ENCODE measurements around the gene SLC39A7. TPM values are rescaled to one million over a fixed set of nuclear protein-coding genes. Genes with fewer than 3 reads are reported as not detected.
"Not testable (repeated sequence)": the region's sequence is repeated elsewhere in the genome, so short reads cannot be mapped to it uniquely, and the experiment has no call there.

The SLC39A7 gene
- total RNA-seq, 1 donor from 2014 or later: 53.2 TPM

DNA sequence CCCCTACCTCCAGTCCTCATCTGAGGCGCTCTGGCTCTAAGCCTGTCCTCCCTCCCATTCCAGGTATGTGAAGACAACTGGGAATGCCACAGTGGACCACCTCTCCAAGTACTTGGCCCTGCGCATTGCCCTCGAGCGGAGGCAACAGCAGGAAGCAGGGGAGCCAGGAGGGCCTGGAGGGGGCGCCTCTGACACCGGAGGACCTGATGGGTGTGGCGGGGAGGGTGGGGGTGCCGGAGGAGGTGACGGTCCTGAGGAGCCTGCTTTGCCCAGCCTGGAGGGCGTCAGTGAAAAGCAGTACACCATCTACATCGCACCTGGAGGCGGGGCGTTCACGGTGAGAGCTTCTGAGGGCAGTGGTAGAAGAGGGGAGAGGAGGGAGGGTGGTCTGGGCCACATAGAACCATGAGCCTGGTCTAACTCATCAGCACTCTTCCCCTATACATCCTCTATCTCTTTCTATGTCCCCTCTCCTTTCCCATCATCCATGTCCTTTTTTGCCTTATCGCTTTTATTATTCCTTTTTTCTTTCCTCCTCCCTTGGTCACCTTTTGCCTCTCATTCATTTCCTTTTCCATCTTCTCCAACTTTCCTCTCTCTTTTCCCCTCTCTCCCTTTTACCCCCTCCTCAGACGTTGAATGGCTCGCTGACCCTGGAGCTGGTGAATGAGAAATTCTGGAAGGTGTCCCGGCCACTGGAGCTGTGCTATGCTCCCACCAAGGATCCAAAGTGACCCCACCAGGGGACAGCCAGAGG is 11.2 kb downstream of the SLC39A7 start:
- H3K9me3 ChIP-seq (ENCODE audit: control insufficient read depth in 3 of 3, low read length in 3 of 3): no peaks in the 10 kb centered on the region
- H3K27ac ChIP-seq (ENCODE audit: low read depth, low read length): no peak overlapping the region
- H3K4me3 ChIP-seq (ENCODE audit: low read length in 3 of 3): no peak overlapping the region
- H3K4me1 ChIP-seq (ENCODE audit: control insufficient read depth in 3 of 3, insufficient read depth in 3 of 3, low read length in 3 of 3): peaks cover 15 to 29% (median 21%) of the 10 kb centered on the region in 3 donors
- peaks cover 0 to 12% (median 0%) of the 10 kb centered on the region in 3 donors for H3K27me3 ChIP-seq (ENCODE audit: control insufficient read depth in 3 of 3, insufficient read depth in 3 of 3, low read length in 3 of 3)
- peaks cover 16 to 24% (median 20%) of the 10 kb centered on the region in 3 donors for H3K36me3 ChIP-seq (ENCODE audit: control insufficient read depth in 3 of 3, insufficient read depth in 3 of 3, low read length in 3 of 3)
- no peak overlapping the region for H3K9ac ChIP-seq (ENCODE audit: low read depth in 1 of 3, low read length in 3 of 3)

DNA sequence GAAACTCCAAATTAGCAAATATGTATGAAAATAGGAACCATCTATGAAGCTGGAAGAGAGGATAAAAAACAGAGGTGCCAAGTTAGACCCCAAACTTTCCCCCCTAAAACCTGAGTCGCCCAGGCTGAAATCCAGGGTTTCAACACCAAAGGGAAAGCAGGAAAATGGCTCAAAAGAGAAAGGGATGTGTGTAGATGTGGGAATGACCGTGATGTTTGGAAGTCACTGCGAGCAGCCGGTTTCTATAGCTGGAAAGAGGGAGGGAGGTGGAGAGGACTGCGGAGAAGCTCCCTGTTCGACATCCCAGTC is 12.1 kb downstream of the SLC39A7 start:
- Histone ChIP-seq H3K4me3 (ENCODE audit: low read length in 3 of 3) (peak overlapping the region; percentile 65 to 75 (median 66)), H3K9ac (ENCODE audit: low read depth in 1 of 3, low read length in 3 of 3) (peak overlapping the region; percentile 53 to 79 (median 64)), H3K36me3 (ENCODE audit: control insufficient read depth in 3 of 3, insufficient read depth in 3 of 3, low read length in 3 of 3) (peaks cover 16 to 24% (median 20%) of the 10 kb centered on the region in 3 donors), H3K4me1 (ENCODE audit: control insufficient read depth in 3 of 3, insufficient read depth in 3 of 3, low read length in 3 of 3) (peaks cover 15 to 23% (median 18%) of the 10 kb centered on the region in 3 donors), H3K27ac (ENCODE audit: low read depth, low read length) (no peak overlapping the region), H3K27me3 (ENCODE audit: control insufficient read depth in 3 of 3, insufficient read depth in 3 of 3, low read length in 3 of 3) (peaks cover 0 to 12% (median 0%) of the 10 kb centered on the region in 3 donors), H3K9me3 (ENCODE audit: control insufficient read depth in 3 of 3, low read length in 3 of 3) (no peaks in the 10 kb centered on the region)

DNA sequence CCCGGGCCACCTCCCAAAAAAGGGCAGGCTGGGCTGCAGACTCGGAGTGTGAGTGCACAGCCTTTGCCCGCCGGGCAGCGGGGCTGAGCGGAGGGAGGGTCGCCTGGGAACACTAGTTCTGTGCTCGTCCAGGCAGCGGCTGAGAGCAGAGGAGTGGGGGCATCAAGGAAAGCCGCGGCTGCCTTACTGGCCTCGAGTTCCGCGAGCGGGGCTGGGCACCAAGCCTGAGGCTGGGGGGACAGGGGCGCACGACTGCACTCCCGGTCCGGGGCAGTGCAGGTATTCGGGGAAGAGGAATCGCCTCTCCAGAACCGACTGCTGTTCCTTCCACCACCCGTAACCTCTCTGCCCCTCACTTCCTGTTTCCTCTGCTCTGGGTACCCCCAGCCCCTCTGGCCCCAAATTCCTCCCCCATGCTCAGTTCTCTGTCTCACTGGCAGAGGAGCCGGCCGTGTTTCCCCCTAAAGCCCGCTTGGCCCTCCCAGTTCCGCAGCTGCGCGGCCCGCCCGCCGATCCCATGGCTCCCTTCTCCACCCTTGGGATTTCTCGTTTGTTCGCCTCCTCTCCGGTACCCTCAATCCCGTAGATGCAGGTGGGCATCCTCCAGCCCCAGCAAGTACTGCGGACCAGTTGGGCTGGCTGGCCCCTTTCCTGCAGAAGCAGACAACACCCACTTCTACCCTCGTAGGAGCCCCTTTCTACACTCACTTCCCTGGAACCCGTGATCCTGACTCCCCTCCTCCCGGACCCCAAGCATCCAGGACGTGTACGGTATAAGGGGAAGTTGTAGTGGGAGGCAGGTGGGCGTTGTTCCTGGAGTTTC is 12.7 kb downstream of the SLC39A7 start:
- Histone ChIP-seq H3K9ac (ENCODE audit: low read depth in 1 of 3, low read length in 3 of 3) (peak overlapping the region; percentile 54 to 79 (median 64)), H3K27me3 (ENCODE audit: control insufficient read depth in 3 of 3, insufficient read depth in 3 of 3, low read length in 3 of 3) (peaks cover 0 to 12% (median 0%) of the 10 kb centered on the region in 3 donors), H3K36me3 (ENCODE audit: control insufficient read depth in 3 of 3, insufficient read depth in 3 of 3, low read length in 3 of 3) (peaks cover 16 to 24% (median 20%) of the 10 kb centered on the region in 3 donors), H3K27ac (ENCODE audit: low read depth, low read length) (no peak overlapping the region), H3K4me3 (ENCODE audit: low read length in 3 of 3) (peak overlapping the region; percentile 65 to 75 (median 66)), H3K4me1 (ENCODE audit: control insufficient read depth in 3 of 3, insufficient read depth in 3 of 3, low read length in 3 of 3) (peaks cover 15 to 21% (median 18%) of the 10 kb centered on the region in 3 donors), H3K9me3 (ENCODE audit: control insufficient read depth in 3 of 3, low read length in 3 of 3) (no peaks in the 10 kb centered on the region)

DNA sequence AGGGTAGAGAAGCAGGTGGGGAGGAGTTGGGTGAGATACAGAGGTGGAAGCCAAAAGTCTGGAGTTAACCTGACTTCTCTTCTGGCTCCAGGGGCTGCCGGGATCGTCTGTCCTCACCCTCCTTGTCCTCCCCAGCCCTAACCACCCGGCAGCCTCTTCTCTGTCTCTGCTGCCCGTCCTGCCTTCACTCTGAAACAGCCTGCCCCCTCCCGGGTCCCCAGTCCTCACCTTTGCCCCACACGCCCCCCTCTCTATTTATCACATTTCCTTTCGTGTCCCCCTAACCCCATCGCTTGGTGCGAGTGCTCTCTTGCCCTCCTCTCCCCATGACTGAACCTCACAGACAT is 13.3 kb downstream of the SLC39A7 start:
- Histone ChIP-seq H3K4me1 (ENCODE audit: control insufficient read depth in 3 of 3, insufficient read depth in 3 of 3, low read length in 3 of 3) (peaks cover 15 to 18% (median 15%) of the 10 kb centered on the region in 3 donors), H3K36me3 (ENCODE audit: control insufficient read depth in 3 of 3, insufficient read depth in 3 of 3, low read length in 3 of 3) (peaks cover 16 to 24% (median 20%) of the 10 kb centered on the region in 3 donors), H3K9ac (ENCODE audit: low read depth in 1 of 3, low read length in 3 of 3) (peak overlapping the region in 2 of 3 donors; percentile 54 to 79), H3K9me3 (ENCODE audit: control insufficient read depth in 3 of 3, low read length in 3 of 3) (no peaks in the 10 kb centered on the region), H3K4me3 (ENCODE audit: low read length in 3 of 3) (peak overlapping the region; percentile 65 to 75 (median 66)), H3K27ac (ENCODE audit: low read depth, low read length) (no peak overlapping the region), H3K27me3 (ENCODE audit: control insufficient read depth in 3 of 3, insufficient read depth in 3 of 3, low read length in 3 of 3) (peaks cover 0 to 12% (median 0%) of the 10 kb centered on the region in 3 donors)

DNA sequence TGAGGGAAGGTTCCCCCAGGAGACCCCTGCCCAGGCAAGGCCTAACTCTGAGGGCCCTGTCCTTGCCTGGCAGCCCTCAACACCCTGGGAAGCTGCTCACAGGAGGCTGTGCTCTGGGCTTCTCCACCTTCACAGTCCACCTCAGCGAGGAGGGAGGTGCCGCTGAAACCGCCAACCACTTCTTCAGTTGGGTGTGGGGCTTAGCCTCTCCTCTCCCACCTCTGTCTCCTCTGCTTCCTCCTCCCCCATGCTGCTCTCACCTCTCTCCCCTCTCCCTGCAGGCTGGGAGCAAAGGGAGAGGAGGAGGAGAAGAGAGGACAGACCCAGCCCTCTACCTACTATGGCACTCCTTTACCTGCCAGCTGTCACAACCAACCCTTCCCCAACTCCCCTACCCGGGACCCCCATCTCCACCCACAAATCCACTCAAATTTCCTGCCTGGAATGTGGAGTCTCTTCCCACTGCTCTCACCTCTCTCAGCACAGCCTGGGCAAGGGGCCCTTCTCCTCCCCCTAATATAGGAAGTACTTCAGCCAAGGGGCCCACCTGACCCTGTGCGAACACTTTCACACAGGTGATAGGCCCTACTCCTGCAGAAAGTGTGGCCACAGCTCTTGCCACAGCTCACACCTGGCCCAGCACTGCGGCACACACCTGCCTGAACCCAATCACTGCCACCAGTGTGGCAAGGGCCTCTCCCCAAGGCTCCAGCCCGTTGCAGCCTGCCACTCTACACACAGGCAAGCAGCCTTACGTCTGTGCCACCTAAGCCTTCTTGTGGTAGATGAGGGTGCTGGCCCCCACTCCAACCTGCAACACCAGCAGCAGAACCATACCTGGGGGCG is 14.8 kb downstream of the SLC39A7 start:
- Histone ChIP-seq H3K9ac (ENCODE audit: low read depth in 1 of 3, low read length in 3 of 3) (peak overlapping the region in 1 of 3 donors; percentile 33), H3K36me3 (ENCODE audit: control insufficient read depth in 3 of 3, insufficient read depth in 3 of 3, low read length in 3 of 3) (peaks cover 5 to 11% (median 9%) of the 10 kb centered on the region in 3 donors), H3K27ac (ENCODE audit: low read depth, low read length) (no peak overlapping the region), H3K4me3 (ENCODE audit: low read length in 3 of 3) (no peak overlapping the region), H3K9me3 (ENCODE audit: control insufficient read depth in 3 of 3, low read length in 3 of 3) (no peaks in the 10 kb centered on the region), H3K4me1 (ENCODE audit: control insufficient read depth in 3 of 3, insufficient read depth in 3 of 3, low read length in 3 of 3) (peaks cover 15% of the 10 kb centered on the region in 3 donors), H3K27me3 (ENCODE audit: control insufficient read depth in 3 of 3, insufficient read depth in 3 of 3, low read length in 3 of 3) (peaks cover 0 to 12% (median 4%) of the 10 kb centered on the region in 3 donors)

DNA sequence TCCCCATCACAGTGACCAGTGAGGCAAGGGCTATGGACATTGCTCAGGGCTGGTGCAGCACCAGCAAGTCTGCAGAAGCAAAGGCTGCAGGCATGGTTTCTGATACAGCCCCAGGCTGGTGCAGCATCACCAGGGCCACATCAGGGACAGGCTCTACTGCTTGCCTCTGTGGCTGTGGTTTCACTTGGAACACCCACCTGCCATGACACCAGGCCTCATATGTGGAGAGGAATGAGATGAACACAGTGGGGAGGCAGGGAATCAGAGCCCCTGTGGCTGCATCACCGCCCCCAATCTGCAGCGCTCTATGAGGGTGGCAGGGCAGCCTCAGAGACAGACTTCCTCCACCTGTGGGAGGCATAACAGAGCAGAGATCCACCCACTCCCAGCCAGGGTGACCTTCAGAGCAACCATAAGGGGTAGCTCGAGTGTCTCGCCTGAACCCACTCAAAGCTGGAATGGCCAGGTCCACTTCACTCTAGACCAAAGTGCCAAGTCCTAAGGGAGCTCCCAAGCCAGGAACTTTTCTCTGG is 15.5 kb downstream of the SLC39A7 start:
- H3K9ac ChIP-seq (ENCODE audit: low read depth in 1 of 3, low read length in 3 of 3): peak overlapping the region in 1 of 3 donors; percentile 33
- no peaks in the 10 kb centered on the region for H3K9me3 ChIP-seq (ENCODE audit: control insufficient read depth in 3 of 3, low read length in 3 of 3)
- no peak overlapping the region for H3K4me3 ChIP-seq (ENCODE audit: low read length in 3 of 3)
- H3K4me1 ChIP-seq (ENCODE audit: control insufficient read depth in 3 of 3, insufficient read depth in 3 of 3, low read length in 3 of 3): peaks cover 15% of the 10 kb centered on the region in 3 donors
- peaks cover under 1 to 12% (median 4%) of the 10 kb centered on the region in 3 donors for H3K27me3 ChIP-seq (ENCODE audit: control insufficient read depth in 3 of 3, insufficient read depth in 3 of 3, low read length in 3 of 3)
- peaks cover 3 to 5% (median 3%) of the 10 kb centered on the region in 3 donors for H3K36me3 ChIP-seq (ENCODE audit: control insufficient read depth in 3 of 3, insufficient read depth in 3 of 3, low read length in 3 of 3)
- no peak overlapping the region for H3K27ac ChIP-seq (ENCODE audit: low read depth, low read length)

DNA sequence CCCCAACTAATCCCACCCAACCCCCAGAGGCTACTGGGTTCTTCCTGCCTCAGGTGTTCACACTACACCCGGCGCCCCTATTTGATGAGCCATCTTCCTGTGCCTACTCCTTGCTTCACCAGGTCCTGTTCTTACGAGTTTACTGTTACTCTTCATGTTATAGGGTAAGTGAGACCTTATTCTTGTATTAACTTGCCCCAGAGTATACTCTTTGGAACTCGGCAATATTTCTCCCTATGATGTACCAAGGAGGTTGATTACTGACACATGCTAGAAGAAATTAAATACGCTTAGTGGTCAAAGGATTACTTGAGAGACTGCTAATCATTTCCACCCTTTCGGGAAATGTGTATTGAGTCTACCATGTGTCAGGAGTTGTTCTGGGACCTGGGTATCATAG is 16.6 kb downstream of the SLC39A7 start:
- Histone ChIP-seq H3K27ac (ENCODE audit: low read depth, low read length) (no peak overlapping the region), H3K4me1 (ENCODE audit: control insufficient read depth in 3 of 3, insufficient read depth in 3 of 3, low read length in 3 of 3) (peaks cover 15% of the 10 kb centered on the region in 3 donors), H3K4me3 (ENCODE audit: low read length in 3 of 3) (no peak overlapping the region), H3K9me3 (ENCODE audit: control insufficient read depth in 3 of 3, low read length in 3 of 3) (no peaks in the 10 kb centered on the region), H3K9ac (ENCODE audit: low read depth in 1 of 3, low read length in 3 of 3) (no peak overlapping the region), H3K27me3 (ENCODE audit: control insufficient read depth in 3 of 3, insufficient read depth in 3 of 3, low read length in 3 of 3) (peaks cover 4 to 12% (median 5%) of the 10 kb centered on the region in 3 donors), H3K36me3 (ENCODE audit: control insufficient read depth in 3 of 3, insufficient read depth in 3 of 3, low read length in 3 of 3) (no peaks in the 10 kb centered on the region)

DNA sequence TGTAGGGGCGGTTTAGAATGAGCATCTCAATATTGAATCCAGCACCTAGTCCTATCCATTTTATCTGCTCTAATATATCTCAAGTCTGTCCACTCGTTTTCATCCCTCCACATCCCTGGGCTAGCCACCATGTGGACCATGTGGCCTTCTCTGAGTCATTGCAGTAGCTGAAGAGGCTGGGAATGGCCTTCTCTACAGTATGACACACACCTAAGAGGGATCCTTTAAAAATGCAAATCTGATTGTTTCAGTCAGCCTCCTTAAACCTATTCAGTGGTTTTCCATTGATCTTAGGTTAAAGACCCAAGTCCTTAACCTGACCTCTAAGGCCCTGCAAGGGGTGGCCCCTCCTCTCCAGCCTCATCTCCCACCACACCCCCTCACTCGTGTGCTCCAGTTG is 17.0 kb downstream of the SLC39A7 start:
- Histone ChIP-seq H3K9me3 (ENCODE audit: control insufficient read depth in 3 of 3, low read length in 3 of 3) (no peaks in the 10 kb centered on the region), H3K9ac (ENCODE audit: low read depth in 1 of 3, low read length in 3 of 3) (no peak overlapping the region), H3K36me3 (ENCODE audit: control insufficient read depth in 3 of 3, insufficient read depth in 3 of 3, low read length in 3 of 3) (no peaks in the 10 kb centered on the region), H3K4me1 (ENCODE audit: control insufficient read depth in 3 of 3, insufficient read depth in 3 of 3, low read length in 3 of 3) (peaks cover 12 to 15% (median 15%) of the 10 kb centered on the region in 3 donors), H3K4me3 (ENCODE audit: low read length in 3 of 3) (no peak overlapping the region), H3K27me3 (ENCODE audit: control insufficient read depth in 3 of 3, insufficient read depth in 3 of 3, low read length in 3 of 3) (peaks cover 4 to 12% (median 5%) of the 10 kb centered on the region in 3 donors), H3K27ac (ENCODE audit: low read depth, low read length) (no peak overlapping the region)

DNA sequence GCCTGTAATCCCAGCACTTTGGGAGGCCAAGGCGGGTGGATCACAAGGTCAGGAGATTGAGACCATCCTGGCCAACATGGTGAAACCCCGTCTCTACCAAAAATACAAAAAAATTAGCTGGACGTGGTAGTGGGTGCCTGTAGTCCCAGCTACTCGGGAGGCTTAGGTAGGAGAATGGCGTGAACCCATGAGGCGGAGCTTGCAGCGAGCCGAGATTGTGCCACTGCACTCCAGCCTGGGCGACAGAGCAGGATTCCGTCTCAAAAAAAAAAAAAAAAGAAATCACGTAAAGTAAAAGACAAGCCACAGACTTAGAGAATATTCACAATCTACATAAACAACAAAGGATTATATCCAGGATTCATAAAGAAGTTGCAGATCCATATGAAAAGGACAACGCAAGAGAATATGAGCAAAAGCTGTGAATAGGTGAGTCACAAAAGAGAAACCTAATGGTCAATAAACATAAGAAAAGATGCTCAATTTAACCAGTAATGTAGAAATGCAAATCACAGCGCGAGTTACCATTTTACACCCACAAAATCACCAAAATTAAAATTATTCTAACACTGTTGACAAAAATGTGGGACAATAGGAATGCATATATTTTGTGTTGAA is 25.9 kb downstream of the SLC39A7 start:
- H3K27me3 ChIP-seq (ENCODE audit: control insufficient read depth in 3 of 3, insufficient read depth in 3 of 3, low read length in 3 of 3); H3K4me1 ChIP-seq (ENCODE audit: control insufficient read depth in 3 of 3, insufficient read depth in 3 of 3, low read length in 3 of 3); H3K27ac ChIP-seq (ENCODE audit: low read depth, low read length); H3K9ac ChIP-seq (ENCODE audit: low read depth in 1 of 3, low read length in 3 of 3); H3K9me3 ChIP-seq (ENCODE audit: control insufficient read depth in 3 of 3, low read length in 3 of 3); H3K36me3 ChIP-seq (ENCODE audit: control insufficient read depth in 3 of 3, insufficient read depth in 3 of 3, low read length in 3 of 3); H3K4me3 ChIP-seq (ENCODE audit: low read length in 3 of 3): not testable (repeated sequence)

Measured in skeletal muscle tissue (tissue), 4 donors.